IPS DF 19.7 (cell line): ENCODE results near the gene CBX3.
"Not testable (repeated sequence)": the region's sequence is repeated elsewhere in the genome, so short reads cannot be mapped to it uniquely, and the experiment has no call there.

Source experiments
- DNase-seq: peaks from one replicate; pipeline ENCODE4 v3.0.0-alpha.2; 2013; ENCODE audit warnings: low read depth, low spot score

The CBX3 gene

GRCh38 chr7:26170663-26171062, 30.9 kb upstream of the CBX3 start:
- no peak for DNase-seq

- no peak for DNase-seq
Observed at GRCh38 chr7:26171601-26172000, 29.9 kb upstream of the CBX3 start.

GRCh38 chr7:26172048-26172447, 29.5 kb upstream of the CBX3 start:
- no peak for DNase-seq

- DNase-seq, result not testable (repeated sequence)
Observed at GRCh38 chr7:26175903-26176302, 25.6 kb upstream of the CBX3 start.

- not testable (repeated sequence) for DNase-seq
Observed at GRCh38 chr7:26176696-26177095, 24.8 kb upstream of the CBX3 start.

- not testable (repeated sequence) for DNase-seq
Observed at GRCh38 chr7:26177269-26177668, 24.3 kb upstream of the CBX3 start.

GRCh38 chr7:26178272-26178960, 23.1 kb upstream of the CBX3 start:
- no peak for DNase-seq

- no peak for DNase-seq
Observed at GRCh38 chr7:26179422-26179821, 22.1 kb upstream of the CBX3 start.

- DNase-seq, result no peak
Observed at GRCh38 chr7:26179826-26180497, 21.6 kb upstream of the CBX3 start.

- DNase-seq, result no peak
Observed at GRCh38 chr7:26180792-26181198, 20.8 kb upstream of the CBX3 start.

- DNase-seq, result no peak
Observed at GRCh38 chr7:26181474-26182227, 19.9 kb upstream of the CBX3 start.

GRCh38 chr7:26182283-26182682, 19.3 kb upstream of the CBX3 start:
- DNase-seq, result no peak

- DNase-seq, result no peak
Observed at GRCh38 chr7:26182706-26183105, 18.8 kb upstream of the CBX3 start.

- DNase-seq, result no peak
Observed at GRCh38 chr7:26183545-26184280, 17.8 kb upstream of the CBX3 start.

GRCh38 chr7:26184281-26185101, 17.1 kb upstream of the CBX3 start:
- not testable (repeated sequence) for DNase-seq

- DNase-seq, result no peak
Observed at GRCh38 chr7:26185131-26185843, 16.3 kb upstream of the CBX3 start.

GRCh38 chr7:26185844-26186180, 15.7 kb upstream of the CBX3 start:
- DNase-seq, result no peak

- no peak for DNase-seq
Observed at GRCh38 chr7:26186364-26187311, 14.9 kb upstream of the CBX3 start.
